Cortex of kidney (tissue), 1 donor: ENCODE data around the gene TM7SF2.

Source experiments
- DNase-seq: peaks from one replicate; lab custom pipeline; 2025; lab: John Stamatoyannopoulos, UW

The TM7SF2 gene

DNA sequence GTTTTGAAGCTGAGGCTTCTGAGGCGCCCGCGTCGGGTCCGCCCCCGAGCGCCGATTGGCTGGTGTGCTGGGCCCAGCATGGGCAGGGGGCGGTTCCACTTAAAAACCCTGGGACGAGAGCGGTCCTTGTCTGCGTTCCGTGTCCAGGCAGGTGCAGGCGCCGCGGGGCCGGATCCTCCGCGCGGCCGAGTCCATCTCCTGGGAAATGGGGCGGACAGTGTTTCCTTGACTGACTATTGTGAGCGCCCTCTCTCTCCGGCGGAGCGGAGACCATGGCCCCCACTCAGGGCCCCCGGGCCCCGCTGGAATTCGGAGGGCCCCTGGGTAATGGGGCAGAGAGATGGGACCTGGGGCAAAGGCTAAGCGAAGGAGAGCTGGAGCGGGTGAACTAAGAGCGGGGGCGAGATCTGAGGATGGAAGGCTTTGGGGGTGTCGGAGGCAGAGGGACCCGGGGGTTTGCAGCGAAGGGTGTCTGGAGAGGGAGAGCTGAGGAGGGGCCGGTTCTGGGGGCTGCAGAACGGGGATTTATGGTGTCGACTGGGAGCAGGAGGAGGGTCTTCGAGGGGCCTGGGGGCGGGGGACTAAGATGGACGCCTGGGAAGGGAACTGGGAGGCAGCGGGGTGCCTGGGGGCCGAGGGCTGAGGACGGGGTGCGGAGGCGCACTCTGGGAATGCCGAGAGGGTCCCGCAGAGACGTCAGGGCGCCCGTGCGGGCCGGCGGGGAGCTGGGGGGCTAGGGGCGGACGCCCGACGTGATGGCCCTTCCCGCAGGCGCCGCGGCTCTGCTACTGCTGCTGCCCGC is at the start of gene TM7SF2:
TM7SF2 (plus strand) TSS at position 129 of the 802 bp plus-strand sequence; CDS start at position 273, 144 bp downstream.
- no peak for DNase-seq

DNA sequence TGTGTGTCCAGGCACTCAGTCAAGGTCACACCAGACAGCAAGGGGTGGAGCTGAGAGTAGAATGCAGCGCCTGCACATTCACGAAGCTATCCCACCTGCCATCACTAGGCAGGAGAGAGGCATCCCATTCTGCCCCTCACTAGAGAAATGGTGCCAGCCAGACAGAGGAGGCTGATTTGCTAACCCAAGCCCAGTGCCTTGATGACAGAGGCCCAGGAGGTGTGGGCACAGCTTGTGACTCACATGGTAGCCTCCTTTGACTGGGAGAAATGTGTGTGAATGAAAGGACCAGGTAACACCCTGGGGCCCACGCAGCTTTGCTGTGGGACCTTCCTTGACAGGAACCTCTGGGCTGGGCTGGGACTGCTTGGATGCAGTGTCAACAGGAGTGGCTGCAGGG is 48.1 kb upstream of the TM7SF2 start:
- no peak for DNase-seq

DNA sequence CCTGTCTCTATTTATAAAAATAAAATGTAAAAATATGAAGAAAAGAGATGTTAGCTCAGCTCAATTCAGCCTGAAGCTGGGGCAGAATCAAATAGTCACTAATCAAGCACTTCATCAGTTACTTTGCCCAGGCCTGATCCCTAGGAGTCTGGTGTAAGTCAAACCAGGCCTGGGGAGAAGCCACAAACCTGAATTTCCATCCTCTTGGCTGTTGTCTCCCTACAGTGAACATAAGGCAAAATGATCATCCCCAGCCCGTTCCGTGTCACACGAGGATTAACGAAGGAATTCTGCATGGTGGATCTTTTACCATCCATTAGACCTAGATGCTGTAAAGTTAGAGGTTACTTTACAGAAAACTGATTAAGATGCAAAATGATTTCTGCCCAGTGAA is 46.8 kb upstream of the TM7SF2 start:
- DNase-seq, result no peak

DNA sequence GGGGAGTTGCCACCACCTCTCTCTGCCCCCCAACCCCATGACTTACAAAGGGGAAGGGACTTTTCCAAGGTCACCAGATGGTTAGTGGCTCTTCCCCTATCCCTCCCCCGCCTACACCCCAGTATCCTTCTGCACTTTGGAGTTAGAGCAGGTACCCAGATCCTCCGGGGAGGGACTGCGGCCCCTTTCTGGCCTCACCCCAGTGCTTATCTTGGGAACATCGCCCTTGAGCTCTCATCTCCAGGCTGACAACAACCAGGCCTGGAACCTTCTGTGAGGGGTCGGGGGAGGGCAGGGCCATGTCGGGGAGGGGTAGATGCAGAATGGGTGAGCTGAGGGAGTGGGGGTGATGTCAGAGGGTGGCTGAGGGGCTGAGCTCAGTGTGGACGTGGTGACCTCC is 45.8 kb upstream of the TM7SF2 start:
- DNase-seq, result no peak

DNA sequence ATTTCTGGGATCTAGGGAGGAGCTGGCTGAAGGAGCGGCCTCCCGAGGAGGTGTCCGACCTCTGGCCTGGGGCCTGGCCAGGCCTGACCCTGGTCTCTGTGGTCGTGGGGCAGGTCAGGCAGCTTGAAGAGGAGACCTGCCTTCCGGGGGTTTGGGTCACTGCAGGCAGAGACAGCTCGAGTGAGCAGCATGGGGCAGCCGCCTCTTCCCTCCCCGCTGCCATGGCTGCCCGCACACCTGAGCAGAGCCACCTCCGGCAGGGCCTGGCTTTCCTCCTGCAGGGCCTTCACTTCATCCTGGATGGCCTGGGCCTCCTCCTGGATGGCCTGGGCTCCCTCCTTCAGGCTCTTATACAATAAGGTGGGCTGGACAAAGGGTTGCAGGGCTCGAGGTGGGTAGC is 45.4 kb upstream of the TM7SF2 start:
- DNase-seq, result no peak

DNA sequence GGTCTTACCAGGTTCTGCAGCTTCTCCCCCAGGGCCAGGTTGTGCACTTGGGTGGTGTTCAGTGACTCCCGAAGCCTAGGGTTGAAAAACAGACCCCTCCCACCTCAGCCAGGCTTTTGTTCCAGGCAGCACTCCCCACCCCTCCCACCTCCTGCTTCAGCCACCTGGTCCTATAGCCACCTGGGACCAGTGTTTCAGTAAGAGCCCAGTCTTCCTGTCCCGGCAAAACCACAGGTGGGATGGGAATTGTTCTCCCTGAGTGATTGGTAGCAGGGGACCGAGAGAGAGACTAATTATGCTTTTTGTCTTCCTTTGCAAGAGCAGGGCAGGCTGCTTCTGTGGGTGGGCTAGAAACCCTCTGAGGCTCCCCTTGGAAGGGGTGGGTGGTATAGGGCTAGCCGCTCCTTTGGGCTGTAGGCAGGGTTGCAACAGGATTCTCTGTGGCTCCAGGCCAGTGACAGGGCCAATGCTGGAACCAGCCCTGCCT is 44.8 kb upstream of the TM7SF2 start:
- DNase-seq, result no peak

DNA sequence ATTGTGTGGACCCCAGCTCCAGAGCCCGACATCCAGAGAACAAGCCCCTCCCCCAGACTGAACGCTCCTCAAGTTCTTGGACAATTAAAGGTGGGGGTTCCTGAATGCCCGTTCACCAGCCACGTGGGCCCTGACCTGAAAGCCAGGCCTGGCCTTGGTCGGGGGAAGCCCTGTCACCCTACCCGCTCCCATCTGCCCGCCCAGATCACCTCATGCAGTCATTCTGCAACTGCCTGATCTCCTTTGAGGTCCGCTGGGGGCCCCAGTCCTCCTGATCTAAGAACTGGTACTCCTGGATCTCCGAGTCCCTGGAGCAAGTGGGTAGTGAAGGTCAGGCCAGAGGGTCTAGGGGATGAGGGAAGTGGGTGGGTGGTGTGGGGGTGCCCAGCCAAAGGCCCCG is 44.2 kb upstream of the TM7SF2 start:
- no peak for DNase-seq

DNA sequence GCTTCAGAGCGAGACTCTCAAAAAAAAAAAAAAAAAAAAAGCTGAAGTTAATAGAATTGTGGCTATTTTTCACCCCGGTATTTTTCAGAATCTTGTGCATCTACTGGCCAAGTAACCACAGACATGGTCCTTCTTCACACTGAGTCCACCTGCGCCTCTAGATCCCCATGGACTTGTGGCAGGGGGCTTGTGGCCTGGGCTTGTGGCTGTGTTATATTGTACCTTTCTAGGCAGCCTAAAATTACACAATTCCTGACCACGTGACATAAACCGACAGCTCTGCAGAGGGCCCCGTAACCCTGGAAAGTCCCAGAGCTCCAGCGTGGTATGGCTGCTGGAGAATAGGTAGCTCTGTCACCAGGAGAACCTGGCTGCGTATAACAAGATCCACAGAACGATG is 42.5 kb upstream of the TM7SF2 start:
- DNase-seq, result no peak

DNA sequence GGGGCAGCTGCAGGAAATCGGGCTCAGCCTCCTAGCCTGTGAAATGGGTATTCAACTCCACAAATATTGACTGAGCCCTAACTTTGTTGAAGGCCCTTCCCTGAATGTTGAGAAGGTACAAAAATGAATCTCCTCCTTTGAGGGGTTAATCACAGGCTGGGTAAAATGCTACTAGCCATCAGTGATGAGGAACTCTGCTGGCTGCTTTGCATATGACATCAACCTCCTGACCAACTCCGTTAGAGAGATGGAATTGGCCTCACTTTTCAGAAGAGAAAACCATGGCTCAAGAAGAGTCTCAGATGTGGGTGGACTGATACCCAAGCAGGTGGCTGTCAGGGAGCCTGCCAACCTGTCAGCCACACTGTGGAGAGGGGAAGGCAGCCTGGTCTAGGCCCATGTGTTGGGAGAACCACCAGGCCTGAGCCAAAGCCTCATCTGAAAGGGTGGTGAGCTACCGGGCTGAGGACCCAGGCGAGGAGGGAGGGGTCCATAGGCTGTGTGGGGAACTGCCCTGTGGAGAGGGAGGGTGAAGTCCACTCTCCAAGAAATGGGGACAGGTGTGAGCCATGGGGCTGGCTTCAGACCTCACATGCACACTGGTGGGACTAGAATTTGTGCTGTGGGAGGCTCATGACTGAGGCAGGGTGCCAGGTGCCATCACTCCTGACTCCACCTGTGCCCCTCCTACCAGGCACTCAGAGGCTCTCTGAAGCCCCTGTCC is 39.6 kb upstream of the TM7SF2 start:
- DNase-seq, result no peak

DNA sequence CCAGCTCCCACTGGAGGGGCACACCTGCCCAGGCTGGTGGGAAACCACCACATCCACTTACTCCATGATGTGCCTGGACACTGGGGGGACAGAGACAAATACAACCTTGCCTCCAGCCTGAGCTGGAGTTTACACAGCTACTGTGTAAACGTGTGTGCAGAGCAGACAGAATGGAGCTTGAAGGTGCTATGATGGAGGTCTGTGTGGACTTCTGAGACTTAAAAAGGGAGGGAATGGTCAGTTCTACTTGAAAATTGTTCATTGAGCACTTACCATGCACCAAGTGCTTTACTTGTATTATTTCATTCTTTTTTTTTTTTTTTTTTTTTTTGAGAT is 39.1 kb upstream of the TM7SF2 start:
- no peak for DNase-seq

DNA sequence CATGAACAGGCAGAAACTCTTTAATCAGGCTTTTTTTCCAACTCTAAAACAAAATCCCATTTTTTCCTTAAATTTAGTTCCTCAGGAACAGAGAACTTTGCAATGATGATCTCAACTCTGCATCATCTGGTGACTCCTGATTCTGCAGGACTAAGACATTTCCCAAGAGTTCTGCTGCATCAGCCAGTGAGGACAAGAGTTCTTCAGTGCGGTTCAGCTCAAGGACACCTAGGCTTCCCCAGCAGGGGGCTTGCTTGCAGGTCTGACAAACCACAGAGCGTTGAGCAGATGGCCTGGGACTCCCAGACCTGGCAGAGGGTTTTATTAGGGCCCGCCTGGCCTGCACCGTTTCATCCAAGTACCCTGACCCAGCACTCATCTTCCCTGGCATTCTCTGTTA is 34.2 kb upstream of the TM7SF2 start:
- DNase-seq, result no peak

DNA sequence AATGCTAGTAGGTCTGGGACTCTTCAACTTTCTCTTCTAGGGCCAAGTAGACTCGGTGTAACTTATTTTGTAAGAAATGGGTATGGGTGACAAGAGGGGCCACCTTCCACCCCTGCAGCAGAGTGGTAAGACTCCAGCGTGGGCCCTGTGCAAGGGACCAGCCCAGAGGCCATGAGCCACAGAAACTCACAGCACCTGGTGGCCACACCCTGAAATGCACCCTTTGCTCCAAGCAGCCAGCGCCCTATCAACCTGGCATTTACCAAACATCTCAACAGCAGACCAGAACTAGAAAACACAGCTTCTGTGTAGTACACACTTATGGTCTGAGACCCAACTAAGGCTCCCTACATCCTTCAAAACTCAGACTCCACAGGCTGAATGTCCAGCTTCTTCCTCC is 33.5 kb upstream of the TM7SF2 start:
- no peak for DNase-seq

DNA sequence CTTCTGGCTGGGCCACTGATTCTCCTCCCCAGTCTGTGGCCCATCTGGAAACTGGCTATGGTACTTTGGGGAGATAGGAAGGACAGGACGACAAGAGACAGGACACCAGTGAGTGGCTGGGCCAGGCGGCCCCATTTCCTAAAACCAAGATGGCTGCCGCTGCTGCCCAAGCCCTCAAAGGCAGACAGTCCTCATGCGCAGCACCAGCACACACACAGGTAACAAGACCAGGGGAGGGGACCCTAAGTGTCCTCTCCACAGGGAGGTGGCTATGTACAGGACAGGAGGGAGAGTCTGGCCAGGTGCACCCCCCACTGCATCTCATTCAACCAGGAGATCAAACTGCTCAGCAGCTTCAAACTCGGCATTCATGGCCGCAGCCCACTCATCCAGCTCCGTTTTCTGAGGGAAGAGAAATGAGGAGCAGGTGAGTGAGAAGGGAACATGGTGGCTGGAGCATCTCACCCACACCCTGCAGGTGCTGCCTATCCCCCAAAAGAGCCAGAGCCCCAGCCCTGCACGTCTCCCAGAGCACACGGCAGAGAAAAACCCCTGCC is 32.8 kb upstream of the TM7SF2 start:
- no peak for DNase-seq

DNA sequence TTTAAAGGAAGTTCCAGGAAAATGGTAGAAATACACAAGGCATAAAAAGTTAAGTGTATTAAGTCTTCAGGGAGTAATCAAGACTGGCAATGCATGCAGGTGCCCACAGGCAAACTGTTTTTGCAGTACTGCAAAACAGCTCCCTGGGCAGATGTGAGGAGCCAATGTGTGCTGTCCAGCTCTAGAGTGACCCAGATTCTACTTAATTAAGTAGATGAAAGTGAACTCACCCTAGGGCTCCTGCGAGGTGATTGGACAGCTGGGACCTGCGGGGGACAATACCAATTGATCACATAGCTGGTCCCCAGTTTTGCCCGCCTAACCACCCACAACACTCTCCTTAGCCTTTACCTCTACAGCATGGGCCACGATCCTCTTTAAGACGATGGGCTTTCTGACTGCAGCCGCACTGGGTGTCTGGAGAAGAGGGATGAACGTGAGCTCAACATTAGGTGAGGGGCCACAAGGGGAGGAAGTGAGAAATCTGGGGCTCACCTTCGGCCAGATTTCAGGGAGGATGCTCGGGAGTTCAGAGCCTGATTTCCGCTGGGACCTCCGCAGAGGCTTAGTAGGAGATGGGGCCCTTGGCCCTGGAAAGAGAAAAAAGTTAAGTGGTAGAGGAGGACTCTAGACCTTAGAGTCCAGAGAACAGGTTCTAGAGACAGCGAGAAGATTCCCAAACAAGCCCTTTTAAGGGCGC is 28.4 kb upstream of the TM7SF2 start:
- DNase-seq, result no peak

DNA sequence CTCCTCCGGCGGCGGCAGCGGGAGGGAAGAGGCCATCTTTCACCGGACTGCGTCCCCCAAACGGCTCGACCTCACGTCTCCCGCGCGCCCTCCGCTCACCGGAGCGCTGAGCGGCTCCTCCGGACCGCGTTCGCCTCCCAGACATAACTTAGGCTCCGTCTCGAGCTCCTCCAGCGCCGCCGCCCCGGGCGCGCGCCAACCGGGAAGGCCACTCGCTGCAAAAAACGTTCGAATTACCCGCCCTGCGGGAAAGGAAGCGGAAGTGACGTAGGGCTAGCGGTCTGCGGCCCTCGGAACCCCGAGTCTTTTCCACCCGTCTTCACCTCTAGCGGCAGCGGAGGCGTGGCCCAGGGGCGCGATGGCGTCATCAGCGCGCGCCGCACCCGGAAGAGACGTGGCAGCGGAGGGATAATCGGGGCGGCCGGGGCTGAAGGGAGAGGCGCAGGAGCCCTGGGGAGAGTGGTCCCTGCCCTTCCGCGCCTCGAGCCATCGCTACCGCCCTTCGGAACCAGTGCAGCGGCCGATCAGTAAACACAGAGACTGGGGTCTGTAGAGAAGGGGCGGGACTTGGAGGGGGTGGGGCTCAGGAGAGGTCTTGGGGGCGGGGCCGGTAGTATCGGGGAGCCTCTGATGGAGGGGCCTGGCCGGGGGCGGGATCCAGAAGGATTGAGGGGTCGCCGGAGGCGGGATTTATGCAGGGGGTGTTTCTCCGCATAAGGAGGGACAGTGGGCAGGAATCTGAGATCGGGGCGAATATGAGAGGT is 27.7 kb upstream of the TM7SF2 start, which contains the start of the genes CDCA5 and ZFPL1:
CDCA5 (minus strand) TSS at position 207 of the 764 bp plus-strand sequence; CDS start at position 145, 62 bp downstream.
ZFPL1 (plus strand) TSS at position 389 of the 764 bp plus-strand sequence. CDS start 477 bp downstream, outside the sequence.
- DNase-seq, result peak; percentile 67

DNA sequence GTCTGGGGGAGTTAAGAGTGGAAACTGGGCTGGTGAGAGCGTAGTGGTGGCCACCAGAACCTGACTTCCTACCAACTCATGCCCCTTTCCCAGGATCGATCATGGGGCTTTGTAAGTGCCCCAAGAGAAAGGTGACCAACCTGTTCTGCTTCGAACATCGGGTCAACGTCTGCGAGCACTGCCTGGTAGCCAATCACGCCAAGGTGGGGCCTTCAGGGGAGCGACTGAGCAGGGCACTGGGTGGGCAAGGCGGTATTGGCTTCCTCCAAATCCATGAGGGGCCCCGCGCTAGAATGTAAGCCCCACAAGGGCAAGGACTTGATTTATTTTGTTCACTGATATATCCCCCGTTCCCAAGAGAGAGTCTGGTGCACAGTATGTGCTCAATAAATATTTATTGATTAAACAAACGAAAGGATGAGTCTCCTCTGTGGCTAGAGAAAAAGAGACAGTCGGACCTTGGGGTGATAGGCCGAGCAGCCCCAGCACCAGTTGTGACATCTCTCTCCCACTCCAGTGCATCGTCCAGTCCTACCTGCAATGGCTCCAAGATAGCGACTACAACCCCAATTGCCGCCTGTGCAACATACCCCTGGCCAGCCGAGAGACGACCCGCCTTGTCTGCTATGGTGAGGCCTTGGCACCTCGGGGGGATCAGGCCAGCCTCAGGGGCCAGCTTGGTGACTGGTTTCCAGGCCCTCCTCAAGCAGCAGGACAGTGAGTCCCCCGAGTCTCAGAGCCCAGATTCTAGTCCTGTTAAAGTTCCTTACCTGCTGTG is 26.9 kb upstream of the TM7SF2 start:
- DNase-seq, result no peak

DNA sequence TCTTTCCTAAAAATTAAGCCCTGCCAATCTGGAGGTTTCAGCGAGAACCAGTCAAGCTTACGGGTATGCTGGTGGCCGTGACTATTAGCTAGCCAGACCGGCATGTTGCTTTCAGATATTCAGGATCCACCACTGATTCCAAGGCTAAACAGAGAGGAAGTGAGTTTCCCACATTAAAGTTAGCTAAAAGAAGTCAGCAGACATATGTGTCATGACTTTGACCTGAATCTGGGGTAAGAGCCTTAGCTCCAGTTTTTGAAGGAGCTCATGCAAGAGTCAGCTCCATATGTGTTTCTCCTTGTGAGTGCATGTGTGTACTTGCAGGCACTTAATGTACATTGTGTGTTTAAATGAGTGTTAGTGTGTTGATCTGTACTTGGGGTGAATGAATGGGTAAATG is 26.2 kb upstream of the TM7SF2 start:
- DNase-seq, result no peak

DNA sequence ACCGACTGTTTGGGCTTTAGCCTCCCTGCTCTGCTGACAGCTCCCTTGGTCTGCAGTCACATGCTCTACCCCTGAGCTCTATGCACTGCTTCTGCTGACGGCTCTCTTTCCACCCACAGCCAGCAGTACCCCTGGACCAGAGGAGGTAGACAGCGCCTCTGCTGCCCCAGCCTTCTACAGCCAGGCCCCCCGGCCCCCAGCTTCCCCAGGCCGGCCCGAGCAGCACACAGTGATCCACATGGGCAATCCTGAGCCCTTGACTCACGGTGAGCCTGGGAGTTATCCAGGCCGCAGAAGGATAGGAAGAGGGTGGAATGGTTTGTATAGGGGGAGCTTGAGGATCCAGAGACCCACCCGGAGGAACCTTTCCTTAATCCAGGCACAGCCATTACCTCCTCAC is 24.9 kb upstream of the TM7SF2 start:
- no peak for DNase-seq

DNA sequence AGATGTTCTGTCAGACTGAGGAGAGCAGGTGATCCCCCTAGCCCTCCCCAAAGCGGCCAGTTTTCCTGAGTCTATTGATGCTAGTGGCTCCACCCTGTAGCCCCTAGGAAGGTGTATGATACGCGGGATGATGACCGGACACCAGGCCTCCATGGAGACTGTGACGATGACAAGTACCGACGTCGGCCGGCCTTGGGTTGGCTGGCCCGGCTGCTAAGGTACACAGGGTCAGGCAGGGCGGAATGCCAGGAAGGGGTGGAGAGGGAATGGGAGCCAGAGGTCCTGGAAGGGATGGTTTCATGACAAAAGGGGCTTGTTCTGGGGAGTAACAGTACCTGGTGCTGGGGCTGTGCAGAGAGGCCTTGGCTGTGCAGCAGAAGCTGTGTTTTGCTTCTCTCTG is 24.5 kb upstream of the TM7SF2 start:
- DNase-seq, result no peak

DNA sequence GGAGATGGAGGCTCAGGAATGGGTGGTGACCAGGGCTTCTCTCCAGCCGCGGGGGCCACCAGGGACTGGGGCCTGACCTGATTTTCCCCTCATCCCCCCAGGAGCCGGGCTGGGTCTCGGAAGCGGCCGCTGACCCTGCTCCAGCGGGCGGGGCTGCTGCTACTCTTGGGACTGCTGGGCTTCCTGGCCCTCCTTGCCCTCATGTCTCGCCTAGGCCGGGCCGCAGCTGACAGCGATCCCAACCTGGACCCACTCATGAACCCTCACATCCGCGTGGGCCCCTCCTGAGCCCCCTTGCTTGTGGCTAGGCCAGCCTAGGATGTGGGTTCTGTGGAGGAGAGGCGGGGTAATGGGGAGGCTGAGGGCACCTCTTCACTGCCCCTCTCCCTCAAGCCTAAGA is 23.8 kb upstream of the TM7SF2 start:
- DNase-seq, result no peak

DNA sequence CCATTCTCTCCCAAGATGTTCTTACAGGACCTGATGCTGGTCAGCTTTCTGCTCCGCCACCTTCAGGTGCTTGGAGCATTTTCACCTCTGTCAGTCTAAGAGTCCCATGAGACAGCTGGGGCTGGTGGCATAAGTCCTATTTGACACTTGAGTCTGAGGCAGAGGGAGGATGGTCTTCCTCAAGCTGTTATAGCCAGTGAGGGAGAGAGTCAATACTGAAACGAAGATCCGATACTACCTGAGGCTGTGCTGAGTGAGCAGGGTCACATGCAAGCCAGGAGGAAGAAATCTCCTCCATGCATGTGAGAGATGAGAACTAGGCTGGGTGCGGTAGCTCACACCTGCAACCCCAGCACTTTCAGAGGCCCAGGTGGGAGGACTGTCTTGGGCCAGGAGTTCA is 22.1 kb upstream of the TM7SF2 start:
- DNase-seq, result no peak
